GM10266 (cell line): ENCODE measurements around the gene PPP1R12A.
A peak's percentile ranks its signal among the peaks of the same experiment; 100 is the strongest.

ENCODE experiments used
- DNase-seq: peaks from one replicate; pipeline ENCODE4 v3.0.0; 2012; ENCODE audit errors: extremely low spot score
- TF ChIP-seq, protein P1 (sequence below): IDR thresholded peaks from 2 replicates; pipeline ENCODE4 v1.5.1; 2012; ENCODE audit warnings: mild to moderate bottlenecking, low read depth; ENCODE audit not compliant: control insufficient read depth, insufficient read depth; ENCODE audit errors: missing control alignments

PPP1R12A gene

DNA sequence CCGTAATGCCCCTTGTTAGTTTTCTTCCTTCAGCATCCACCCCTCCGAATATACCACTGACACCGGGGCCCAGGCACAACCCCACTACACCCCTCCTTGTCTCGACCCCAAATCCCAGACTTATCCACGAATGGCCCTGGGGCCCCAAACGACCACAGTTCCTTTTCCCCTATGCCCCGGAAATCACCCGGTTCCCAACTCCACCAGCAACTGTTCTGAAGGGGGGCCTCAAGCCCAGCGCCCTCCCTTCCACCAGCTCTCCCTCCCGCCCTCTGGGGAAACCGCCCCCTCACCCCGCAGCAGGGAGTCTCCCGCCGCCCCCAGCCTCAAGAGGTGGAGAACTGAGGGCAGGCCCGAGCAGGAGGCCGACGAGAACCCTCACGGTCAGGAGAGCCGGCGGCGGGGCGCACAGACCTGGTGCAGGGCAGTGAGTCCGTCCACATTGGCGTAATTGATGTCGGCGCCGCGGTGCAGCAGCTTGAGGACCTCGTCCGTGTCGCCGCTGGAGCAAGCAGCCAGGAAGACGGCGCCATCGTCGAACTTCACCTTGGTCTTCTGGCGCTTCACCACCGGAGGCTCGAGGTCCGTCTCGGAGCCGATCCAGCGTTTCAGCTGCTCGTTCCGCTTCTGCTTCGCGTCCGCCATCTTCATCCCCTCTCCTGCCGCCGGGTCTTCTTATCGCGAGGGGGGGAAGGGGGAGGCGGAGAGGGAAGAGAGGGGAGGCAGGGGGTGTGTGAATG lies 446 bp downstream of the PPP1R12A start:
- TF ChIP-seq, protein P1, sequence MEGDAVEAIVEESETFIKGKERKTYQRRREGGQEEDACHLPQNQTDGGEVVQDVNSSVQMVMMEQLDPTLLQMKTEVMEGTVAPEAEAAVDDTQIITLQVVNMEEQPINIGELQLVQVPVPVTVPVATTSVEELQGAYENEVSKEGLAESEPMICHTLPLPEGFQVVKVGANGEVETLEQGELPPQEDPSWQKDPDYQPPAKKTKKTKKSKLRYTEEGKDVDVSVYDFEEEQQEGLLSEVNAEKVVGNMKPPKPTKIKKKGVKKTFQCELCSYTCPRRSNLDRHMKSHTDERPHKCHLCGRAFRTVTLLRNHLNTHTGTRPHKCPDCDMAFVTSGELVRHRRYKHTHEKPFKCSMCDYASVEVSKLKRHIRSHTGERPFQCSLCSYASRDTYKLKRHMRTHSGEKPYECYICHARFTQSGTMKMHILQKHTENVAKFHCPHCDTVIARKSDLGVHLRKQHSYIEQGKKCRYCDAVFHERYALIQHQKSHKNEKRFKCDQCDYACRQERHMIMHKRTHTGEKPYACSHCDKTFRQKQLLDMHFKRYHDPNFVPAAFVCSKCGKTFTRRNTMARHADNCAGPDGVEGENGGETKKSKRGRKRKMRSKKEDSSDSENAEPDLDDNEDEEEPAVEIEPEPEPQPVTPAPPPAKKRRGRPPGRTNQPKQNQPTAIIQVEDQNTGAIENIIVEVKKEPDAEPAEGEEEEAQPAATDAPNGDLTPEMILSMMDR = no peak
- peak; percentile 20 for DNase-seq

DNA sequence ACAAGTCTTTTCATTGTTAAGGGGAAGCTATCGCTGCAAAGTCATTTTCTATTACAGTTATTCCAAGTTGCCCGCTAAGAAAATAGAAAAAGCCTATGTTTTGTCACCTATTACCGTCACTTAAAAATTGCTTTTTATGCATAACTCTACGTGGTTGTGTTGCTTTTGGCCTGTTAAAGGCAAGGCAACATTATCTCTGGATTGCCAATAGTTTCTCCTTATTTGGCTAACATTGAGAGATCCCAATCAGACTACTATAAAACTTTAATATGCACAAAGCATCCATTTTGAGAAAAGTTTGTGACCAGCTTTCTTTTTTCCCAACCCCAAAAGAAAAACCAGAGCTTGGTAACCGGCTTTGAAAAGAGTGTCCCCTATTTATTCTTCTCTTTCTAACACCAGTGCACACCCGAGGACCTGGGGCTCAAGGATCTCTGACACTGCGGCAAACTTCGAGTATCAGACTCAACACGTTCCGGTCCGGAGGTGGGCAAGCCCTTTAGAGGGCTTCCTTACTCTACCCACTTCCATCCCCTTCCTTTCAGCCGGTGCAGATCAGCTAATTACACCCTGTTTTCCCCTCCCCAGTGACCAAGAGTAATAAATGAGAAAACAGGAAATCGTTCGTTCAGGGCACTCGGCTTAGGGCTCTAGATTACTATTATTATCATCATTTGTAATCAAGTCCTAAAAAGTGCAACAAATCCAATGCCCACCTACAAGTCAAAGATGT lies 1.2 kb downstream of the PPP1R12A start:
- no peak for DNase-seq
- TF ChIP-seq, protein P1 = no peak

DNA sequence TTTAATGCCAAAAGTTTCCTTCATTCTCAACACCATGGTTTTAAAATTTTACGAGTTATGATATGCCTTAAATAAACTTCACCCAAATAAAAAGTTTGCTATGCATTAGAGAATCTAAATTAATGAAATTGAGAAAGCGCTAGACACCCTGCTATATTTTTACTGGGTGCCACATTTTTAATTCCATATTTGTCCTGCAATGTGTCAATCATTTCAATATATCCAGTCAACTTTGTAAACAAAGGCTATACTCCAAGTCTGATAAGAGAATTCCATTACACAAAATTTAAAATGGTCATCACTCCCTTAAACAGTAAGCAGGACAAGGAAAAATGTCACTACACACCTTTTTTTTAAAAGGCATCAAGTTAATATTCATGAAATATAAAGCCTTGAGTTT lies 1.9 kb downstream of the PPP1R12A start:
- TF ChIP-seq, protein P1 = no peak
- DNase-seq = no peak

DNA sequence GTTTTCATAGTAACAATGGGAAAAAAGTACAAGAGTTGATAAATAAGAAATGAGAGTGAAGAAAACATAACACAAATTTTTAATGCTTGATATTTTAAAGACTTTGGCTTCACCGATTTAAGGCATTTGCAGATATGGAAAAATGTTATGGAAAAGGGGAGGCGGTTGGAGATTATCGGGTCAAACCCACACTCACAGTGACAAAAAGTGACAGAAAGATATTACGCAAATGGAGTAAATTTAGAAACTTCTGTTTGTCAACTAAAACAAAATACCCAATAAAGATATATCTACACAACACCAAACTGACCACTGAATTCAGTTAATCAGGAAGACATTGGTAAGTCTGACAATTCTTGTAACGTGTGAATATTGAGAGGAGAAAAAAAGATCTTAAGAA lies 2.5 kb downstream of the PPP1R12A start:
- TF ChIP-seq, protein P1 = no peak
- DNase-seq = no peak

DNA sequence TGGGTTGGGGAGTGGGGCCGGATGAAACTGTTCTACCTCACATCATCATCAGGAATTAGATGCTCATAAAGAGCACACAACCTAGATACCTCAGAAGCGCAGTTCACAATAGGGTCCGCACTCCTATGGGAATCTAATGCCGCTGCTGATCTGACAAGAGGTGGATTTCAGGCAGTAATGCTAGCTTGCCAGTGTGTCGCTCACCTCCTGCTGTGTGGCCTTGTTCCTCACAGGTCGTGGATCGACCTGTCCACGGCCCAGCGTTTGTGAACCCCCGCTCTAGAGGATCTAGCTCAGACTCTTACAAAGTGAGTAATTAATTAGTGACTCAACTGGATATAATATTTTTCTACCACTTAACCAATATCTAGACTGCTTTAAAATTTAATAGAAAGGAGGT lies 5.8 kb downstream of the PPP1R12A start:
- DNase-seq = no peak
- TF ChIP-seq, protein P1 = no peak

DNA sequence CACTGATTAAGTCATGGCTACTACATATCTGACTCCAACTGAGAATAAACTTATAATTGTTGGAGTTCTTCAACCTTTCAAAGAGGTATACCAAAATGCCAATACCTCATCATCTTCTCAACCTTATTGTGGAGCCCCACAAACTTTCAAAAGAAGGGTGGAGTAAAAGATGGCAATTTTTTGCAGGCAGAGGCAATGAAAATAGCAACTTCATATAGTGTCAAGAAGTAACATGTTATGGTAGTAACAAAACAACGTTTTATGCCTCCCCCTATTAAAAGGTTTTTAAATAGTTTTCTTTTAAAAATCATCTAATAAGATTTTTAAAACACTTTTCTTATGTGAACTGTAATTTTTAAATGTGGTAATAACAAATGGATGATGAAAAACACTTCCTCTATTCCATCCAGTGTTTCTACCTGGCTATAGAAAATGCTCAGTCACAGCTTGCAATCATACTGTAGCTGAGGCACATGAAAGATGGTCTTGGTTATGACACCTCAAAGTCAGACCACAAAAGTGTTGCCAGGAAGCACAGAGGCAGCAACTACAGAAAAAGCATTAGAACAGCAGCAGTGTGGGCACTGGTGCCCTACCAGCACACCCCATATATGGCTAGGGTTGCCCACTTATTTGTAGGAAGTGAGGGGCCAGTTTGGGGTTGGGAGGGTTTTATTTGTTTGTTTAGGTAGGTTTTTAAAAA lies 7.0 kb downstream of the PPP1R12A start:
- peak; percentile 20 for DNase-seq
- TF ChIP-seq, protein P1 = no peak

DNA sequence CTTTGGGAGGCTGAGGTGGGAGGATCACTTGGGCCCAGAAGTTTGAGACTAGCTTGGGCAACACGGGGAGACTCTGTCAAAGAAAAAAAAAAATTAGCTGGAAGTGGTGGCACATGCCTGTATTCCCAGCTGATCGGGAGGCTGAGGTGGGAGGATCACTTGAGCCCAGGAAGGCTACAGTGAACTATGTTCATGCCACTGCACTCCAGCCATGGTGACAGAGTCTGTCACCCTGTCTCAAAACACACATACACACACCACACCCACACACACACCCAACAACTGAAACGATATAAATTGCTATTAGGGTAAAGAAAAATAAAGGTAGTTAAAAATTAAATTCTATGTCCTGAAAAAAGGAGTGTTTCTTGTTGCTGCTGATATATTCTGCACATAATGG lies 7.9 kb downstream of the PPP1R12A start:
- no peak for DNase-seq
- TF ChIP-seq, protein P1 = no peak
